GM18526 (cell line): ENCODE measurements around the gene DDX47.

Source experiments
- POLR2A ChIP-seq: IDR thresholded peaks from 3 replicates; pipeline ENCODE4 v1.6.1; 2011; ENCODE audit not compliant: insufficient read length; ENCODE audit errors: extremely low read depth

The DDX47 gene

DNA sequence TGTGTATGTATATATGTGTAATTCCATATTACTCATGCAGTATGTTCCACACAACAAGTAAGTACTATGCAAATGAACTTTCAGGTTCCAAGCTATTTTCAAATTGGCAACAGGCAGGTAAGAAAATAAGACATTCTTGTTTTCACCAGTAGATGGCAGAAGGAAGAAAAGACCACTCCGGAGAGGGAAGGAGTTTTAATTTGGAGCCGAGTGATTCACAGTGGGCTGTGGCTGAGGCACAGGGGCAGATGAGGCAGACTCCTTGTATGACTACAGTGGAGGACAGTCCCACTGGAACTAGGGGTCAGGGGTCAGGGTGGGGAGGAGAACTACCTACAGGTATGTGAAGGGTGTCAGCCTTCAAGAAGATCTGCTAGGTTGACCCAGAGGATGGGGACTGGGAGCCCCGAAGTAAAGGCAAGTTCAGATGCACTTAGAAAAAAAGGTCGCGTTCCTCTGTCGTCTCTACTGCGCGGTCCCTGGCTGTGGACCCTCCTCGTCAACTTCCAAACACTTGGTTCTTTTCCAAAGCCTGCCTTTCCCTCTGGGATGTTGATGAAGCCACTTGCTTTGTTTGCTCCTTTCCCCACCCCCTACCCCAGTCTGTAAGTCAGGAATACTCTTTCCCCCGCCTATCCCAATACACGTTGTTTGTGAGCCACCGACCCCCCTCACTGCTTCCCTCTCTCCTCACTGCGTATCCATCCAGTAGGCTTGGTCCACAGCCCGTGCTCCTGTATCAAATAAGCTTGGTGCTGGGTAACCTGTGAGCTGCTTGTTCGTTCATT lies 24.1 kb downstream of the DDX47 start:
- no peak for TF ChIP-seq POLR2A

DNA sequence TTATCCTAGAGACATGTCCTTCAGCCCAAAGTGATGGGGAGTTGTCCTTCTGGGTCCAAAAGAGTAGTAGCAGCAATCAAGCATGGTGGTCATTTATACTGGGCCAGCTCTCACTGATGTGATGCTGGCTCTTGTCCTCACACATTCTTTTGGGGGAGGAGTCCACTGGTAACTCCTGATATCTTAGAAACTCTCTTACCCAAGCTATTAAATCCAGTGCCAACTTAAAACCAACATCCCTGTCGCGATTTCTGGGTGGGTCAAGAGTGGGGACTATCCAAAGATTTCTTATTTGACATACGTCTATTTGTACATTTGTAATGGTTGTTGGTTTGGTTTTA lies 24.6 kb downstream of the DDX47 start:
- TF ChIP-seq POLR2A, result no peak

DNA sequence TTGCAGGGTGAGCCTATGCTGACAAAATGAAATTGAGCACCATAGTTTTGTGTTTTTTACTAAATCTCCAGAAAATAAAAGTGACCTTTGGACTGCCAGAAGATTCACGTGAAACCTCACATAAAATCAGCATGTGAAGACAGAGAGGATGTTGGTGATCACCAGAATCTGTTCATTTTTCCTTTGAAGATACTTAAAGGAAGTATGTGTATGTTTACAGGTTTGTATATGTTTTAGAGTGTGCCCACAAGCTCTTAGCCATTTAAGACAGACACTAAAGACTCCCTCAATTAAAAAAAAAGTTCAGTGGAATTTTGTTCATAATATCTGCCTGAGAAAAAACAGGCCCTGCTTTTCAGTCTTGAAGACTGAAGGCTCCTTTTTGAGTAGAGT lies 25.9 kb downstream of the DDX47 start:
- no peak for TF ChIP-seq POLR2A

DNA sequence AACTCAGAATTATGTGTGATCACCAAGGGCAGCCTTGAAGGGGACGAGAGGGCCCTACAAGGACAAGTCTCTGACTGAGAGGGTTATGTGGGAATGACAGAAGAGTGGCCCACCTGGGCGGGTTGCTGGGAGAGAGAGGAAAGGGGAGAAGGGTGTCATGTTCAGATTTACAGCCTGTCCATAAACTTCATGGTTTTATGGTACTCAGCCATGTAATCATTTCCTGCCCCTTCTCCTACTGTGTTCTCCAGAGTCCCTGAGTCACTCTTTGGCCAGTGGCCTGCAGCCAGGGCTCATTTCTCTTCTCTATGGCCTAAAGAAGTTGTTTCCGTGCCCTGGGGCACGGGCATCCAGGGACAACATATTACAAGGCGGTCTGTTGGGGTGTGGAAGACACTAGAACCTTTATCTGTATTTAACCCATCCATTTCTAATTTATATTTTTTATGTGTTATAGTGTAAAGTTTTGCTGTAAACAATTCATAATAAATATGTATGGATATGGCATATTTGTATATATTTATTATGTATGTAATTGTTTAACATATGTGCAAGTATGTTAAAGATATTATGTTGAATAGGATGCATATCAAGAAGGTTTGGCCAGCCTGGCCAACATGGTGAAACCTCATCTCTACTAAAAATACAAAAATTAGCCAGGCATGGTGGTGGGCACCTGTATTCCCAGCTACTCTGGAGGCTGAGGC lies 26.9 kb downstream of the DDX47 start:
- no peak for TF ChIP-seq POLR2A

DNA sequence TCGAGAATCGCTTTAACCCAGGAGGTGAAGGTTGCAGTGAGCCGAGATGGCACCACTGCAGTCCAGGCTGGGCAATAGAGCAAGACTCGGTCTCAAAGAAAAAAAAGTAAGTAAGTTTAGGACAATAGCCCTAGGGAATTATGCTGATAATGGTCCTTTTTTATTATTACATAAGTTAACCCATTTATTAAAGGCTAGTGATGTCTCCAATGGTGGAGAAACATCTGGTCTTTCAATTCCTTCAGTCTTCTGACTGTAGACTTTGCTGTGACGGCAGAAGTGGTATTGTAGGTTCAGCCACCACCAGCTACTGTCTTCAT lies 27.4 kb downstream of the DDX47 start:
- no peak for TF ChIP-seq POLR2A

DNA sequence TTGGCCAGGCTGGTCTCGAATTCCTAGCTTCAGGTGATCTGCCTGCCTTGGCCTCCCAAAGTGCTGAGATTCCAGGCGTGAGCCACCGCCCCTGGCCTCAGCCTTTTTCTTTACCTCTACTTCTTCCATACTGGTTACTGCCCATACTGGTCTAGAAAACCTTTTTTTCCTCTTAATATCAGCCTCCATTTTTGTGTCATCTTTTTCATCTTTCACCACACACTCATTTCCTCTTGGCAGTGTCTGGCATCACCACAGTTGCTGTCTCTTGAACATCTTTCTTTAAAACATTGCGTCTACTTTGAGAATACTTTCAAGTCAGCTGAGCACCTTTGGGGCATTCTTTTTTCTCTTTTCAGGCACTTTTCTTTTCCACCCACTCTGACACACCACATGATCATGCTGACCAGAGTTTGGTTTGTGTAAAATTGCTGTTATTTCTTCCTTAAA lies 32.7 kb downstream of the DDX47 start:
- no peak for TF ChIP-seq POLR2A

DNA sequence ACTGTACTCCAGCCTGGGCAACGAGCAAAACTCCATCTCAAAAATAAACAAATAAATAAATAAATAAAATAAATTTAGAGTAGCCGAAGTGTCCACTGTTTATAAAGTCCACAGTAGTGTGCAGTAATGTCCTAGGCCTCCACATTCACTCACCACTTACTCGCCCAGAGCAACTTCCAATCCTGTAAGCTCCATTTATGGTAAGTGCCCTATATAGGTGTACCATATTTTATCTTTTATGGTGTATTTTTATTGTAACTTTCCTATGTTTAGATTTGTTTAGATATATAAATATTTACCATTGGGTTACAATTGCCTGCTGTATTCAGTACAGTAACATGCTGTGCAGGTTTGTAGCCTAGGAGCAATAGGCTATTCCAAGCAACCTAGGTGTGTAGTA lies 40.3 kb downstream of the DDX47 start:
- TF ChIP-seq POLR2A, result no peak

DNA sequence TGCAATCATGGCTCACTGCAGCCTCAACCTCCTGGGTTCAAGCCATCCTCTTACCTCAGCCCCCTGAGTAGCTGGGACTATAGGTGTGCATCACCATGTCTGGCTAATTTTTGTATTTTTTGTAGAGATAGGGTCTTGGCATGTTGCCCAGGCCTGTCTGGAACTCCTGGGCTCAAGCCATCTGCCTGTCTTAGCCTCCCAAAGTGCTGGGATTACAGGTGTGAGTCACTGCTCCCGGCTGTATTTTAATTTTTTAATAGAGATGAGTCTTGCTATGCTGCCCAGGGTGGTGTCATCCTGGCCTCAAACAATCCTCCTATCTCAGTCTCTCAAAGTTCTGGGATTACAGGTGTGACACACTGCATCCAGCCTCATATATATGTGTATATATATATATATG lies 46.5 kb downstream of the DDX47 start:
- no peak for TF ChIP-seq POLR2A

DNA sequence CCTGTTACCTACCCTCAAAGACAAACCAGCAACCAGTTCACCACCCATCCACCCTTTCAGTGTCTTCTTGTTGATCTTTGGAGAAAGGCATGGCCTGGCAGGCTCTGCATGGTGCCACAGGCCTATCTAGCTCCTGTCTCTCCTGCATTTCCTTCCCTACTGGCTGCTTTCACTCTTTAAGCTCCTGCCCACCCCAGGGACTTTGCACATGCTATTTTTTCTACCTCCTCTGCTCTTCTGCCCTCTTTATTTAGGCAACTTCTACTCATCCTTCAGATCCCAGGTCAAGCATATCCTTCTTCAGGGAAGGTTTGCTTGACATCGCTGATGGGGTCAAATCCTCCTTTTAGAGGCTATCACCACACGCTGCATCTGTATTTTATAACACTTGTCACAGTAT lies 51.1 kb downstream of the DDX47 start:
- TF ChIP-seq POLR2A, result no peak

DNA sequence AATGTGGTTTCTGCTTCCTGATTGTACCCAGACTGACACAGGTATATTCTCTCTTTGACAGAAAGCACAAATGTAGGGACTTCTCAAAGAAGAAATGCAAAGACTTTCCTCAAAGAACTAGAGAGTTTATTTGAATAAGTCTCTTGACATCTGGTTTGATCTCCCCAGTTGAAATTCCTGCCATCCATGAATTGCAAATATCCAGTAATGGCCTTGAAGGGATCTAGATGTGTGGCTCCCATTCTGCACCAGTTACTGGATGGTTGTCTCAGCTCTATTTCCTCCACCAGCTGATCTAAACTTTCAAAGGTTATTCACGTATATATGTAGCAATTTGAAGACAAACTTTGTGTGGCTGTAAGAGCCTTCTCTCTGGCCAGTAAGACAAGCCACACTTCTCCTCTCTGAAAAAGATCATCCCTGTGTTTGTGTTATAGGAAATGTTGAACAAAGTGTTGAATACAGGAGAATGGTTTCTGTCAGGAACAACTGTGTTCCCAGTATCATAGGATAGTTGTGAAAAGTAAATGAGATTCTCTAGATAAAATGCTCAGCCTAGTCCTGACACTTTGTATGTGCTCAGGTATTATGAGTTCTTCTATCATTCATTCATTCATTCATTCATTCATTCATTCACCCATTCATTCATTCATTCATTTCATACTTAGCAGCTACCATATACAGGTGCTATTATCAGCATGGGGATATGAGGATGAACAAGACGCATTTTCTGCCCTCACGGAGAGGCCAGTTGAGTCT lies 55.5 kb downstream of the DDX47 start:
- TF ChIP-seq POLR2A, result no peak

DNA sequence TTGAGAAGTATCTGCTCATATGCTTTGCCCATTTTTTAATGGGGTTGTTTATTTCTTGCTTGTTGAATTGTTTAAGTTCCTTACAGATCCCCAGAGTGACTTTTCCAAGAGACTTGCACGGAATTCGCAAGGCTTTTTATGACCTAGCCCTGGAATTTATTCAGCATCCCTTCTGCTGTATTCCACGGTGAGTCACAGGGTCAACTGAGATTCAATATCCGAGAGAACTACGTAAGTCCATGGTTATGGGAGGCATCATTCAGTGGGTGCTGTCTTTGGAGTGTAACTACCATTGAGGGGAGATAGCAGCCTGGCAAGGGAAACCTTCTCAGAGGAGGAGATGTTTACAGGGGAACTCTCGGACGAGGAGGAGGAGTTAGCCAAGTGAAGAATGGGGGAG lies 57.3 kb downstream of the DDX47 start:
- TF ChIP-seq POLR2A, result no peak

DNA sequence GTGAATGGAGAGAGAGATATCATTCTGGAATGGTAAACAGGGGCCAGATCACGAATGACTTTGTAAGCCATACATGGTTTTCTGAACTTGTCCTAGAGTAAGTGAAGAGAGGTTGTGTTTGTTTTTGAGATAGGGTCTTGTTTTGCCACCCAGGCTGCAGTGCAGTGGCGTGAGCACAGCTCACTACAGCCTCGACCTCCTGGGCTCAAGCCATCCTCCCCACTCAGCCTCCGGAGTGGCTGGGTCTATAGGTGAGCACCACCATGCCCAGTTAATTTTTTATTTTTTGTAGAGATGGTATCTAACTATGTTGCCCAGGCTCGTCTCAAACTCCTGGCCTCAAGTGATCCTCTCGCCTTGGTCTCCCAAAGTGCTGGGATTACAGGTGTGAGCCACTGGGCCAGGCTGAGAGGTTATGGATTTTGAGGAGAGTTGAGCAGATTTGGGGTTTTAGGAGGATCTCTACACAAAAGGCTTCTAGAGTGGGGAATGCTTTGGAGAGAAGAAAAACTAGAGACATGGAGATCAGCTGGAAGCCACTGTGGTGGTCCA lies 58.5 kb downstream of the DDX47 start:
- TF ChIP-seq POLR2A, result no peak

DNA sequence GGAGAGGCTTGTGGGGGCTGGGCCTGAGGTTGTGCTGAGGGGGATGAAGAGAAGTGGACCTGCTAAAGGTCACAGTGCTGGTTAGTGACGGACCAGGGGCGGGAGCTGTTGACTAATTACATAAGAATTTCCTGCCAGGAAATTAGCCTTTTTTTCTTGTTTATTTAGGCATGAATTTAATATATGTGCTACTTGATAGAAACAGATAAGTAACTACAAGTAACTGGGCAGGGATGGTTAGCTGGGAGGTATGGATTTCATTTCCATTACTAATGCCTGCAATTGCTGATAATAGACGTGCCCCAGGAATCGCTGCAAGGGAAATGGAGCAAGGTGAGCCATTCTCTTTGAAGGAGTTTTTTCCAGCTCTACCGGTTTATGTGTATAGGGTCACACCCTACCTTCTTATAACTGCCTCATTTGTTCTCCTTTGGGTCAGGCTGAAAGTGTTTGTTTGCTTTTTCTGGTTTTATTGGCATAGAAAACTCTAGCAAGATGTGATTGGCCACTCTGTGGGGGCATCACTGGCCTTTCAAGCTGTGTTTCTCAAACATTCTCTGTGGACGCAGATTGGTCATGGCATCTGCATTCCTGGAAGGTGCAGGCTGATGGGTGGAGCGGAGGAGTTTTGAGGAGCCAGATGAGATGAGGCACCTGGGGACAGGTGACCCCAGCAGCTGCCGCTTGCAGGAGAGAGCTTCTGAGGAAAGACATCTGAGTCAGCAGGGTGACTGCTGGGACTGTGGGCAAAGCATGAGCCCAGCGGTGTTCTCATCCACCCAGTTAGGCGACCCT lies 59.2 kb downstream of the DDX47 start:
- no peak for TF ChIP-seq POLR2A

DNA sequence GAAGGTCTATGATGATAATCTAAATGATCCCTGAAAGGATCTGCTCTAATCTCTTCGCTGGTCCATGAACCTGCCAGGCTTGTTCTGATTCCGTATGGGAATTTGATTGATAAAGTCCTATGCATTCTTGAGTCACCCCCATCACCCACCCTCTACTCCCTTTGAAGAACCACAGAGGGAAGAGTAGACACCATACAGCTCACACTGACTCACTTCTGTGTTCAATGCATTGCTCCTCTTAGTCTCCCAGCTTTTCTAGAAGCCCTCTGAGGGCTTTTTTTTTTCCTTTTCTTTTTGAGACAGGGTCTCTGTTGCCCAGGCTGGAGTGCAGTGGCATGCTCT lies 59.8 kb downstream of the DDX47 start:
- no peak for TF ChIP-seq POLR2A

DNA sequence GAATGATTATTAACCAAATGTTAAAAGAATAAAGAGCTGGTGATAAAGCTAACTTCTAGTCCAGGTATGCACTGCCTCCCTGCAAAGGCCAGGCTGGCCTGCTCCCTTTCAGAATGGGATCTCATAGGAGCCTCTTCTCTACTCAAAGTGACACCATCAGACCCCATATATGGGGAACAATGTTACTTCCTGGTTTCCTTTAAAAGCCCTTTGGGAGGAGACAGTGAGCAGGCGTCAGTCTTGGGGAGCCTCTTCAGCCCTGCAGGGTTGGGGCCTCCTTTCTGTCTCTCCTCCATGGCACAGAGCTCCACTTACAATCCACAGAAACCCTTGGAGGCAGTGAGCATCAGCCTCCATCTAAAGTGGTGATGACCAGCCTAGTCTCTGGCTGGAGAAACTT lies 60.9 kb downstream of the DDX47 start:
- no peak for TF ChIP-seq POLR2A
